HEK293T (cell line): Measurements from ENCODE around the gene BCAR3.

ENCODE experiments used
- BHLHE40 ChIP-seq: fragments of 450-650 bp; IDR thresholded peaks from 2 replicates; pipeline ENCODE4 v1.6.1; 2016; ENCODE audit warnings: mild to moderate bottlenecking, moderate library complexity, borderline replicate concordance
- CTBP1 ChIP-seq: fragments of 450-650 bp; IDR thresholded peaks from 2 replicates; pipeline ENCODE4 v1.6.1; 2016; ENCODE audit warnings: borderline replicate concordance
- ELF4 ChIP-seq: fragments of 450-650 bp; IDR thresholded peaks from 2 replicates; pipeline ENCODE4 v1.6.1; 2017; ENCODE audit warnings: antibody characterized with exemption
- FOXA1 ChIP-seq: fragments of 450-650 bp; IDR thresholded peaks from 2 replicates; pipeline ENCODE4 v1.6.1; 2016; ENCODE audit warnings: mild to moderate bottlenecking
- HDGF ChIP-seq: fragments of 450-650 bp; IDR thresholded peaks from 2 replicates; pipeline ENCODE4 v1.6.1; 2017; ENCODE audit warnings: antibody characterized with exemption, borderline replicate concordance
- L3MBTL2 ChIP-seq: fragments of 450-650 bp; conservative IDR thresholded peaks from 2 replicates; pipeline ENCODE4 v1.6.1; 2016; ENCODE audit warnings: mild to moderate bottlenecking
- PKNOX1 ChIP-seq: fragments of 450-650 bp; IDR thresholded peaks from 2 replicates; pipeline ENCODE4 v1.6.1; 2016
- SP1 ChIP-seq: fragments of 450-650 bp; IDR thresholded peaks from 2 replicates; pipeline ENCODE4 v1.6.1; 2017
- SUZ12 ChIP-seq: fragments of 450-650 bp; IDR thresholded peaks from 2 replicates; pipeline ENCODE4 v1.6.1; 2016; ENCODE audit warnings: mild to moderate bottlenecking
- TARDBP ChIP-seq: fragments of 450-650 bp; IDR thresholded peaks from 2 replicates; pipeline ENCODE4 v1.6.1; 2016
- ZNF384 ChIP-seq: fragments of 450-650 bp; IDR thresholded peaks from 2 replicates; pipeline ENCODE4 v1.6.1; 2016

DNA sequence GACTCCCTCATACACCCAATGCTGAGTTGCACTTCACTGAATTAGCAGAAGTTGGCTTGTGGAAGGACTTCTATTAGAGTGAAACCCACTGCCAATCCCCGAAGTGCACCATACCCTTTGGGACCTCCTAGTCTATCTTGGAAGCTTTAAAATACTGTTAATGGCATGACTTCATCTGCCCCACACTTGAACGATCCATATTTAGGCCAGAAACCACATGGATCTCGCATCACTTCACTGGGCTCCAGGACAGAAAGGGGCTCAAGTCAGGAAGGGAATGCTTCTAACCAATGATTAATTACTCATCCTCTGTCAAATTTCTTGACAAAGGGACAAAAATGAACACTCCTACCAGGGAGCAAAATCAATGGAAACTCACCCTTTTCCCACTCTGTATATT, 69.1 kb downstream of the BCAR3 start:
- TF ChIP-seq ZNF384 (no peak), SP1 (no peak), CTBP1 (no peak), BHLHE40 (no peak), SUZ12 (no peak), TARDBP (no peak), PKNOX1 (no peak), FOXA1 (no peak), L3MBTL2 (no peak), ELF4 (no peak), HDGF (no peak)
